Gastrocnemius medialis (tissue), 4 donors: ENCODE measurements around the gene PCYT2. TPM values are rescaled to one million over a fixed set of nuclear protein-coding genes. Genes with fewer than 3 reads are reported as not detected.

Source experiments
- ATAC-seq, 2 donors: fragments of 150-250 bp; one replicate each; pipeline ENCODE4 v1.9.1; 2016
- DNase-seq, 2 donors: peaks; one replicate each; pipeline ENCODE4 v3.0.0-alpha.2; 2019
- H3K27ac ChIP-seq, 4 donors: fragments of 200-600 bp; sonication (generic); 1 replicate in 1 of 4; 2 replicates in 3 of 4; pipeline ENCODE4 v1.5.1; 2016 to 2018; ENCODE audit warnings: mild to moderate bottlenecking in 2 of 4, moderate library complexity in 1 of 4
- H3K27me3 ChIP-seq, 3 donors: fragments of 200-600 bp; sonication (generic) in 2 of 3; 1 replicate in 1 of 3; 2 replicates in 2 of 3; pipeline versions ENCODE4 v1.5.1 to v1.6.0; 2016 to 2019; ENCODE audit warnings: mild to moderate bottlenecking in 1 of 3, moderate library complexity in 1 of 3
- H3K36me3 ChIP-seq, 2 donors: fragments of 200-600 bp; sonication (generic) in 1 of 2; one replicate each; pipeline ENCODE4 v1.5.1; 2017 to 2018
- H3K4me1 ChIP-seq, 2 donors: fragments of 200-600 bp; sonication (generic) in 1 of 2; one replicate each; pipeline ENCODE4 v1.5.1; 2016 to 2017; ENCODE audit warnings: mild to moderate bottlenecking in 2 of 2
- H3K4me3 ChIP-seq, 4 donors: fragments of 200-600 bp; sonication (generic) in 3 of 4; 1 replicate in 1 of 4; 2 replicates in 3 of 4; pipeline ENCODE4 v1.5.1; 2016 to 2019; ENCODE audit warnings: mild to moderate bottlenecking in 2 of 4
- H3K9me3 ChIP-seq, 3 donors: fragments of 200-600 bp; sonication (generic) in 2 of 3; 1 replicate in 1 of 3; 2 replicates in 2 of 3; pipeline ENCODE4 v1.5.1; 2016 to 2019
- CTCF ChIP-seq, 5 experiments: fragments of 450-650 bp in 3 of 5; fragments of 200-600 bp in 2 of 5; sonication (generic) in 2 of 5; IDR thresholded peaks in 4 of 5; conservative IDR thresholded peaks in 1 of 5; 1 replicate in 4 of 5; 2 replicates in 1 of 5; pipeline ENCODE4 v1.5.1; 2016 to 2019; ENCODE audit warnings: antibody characterized with exemption in 5 of 5, mild to moderate bottlenecking in 3 of 5, moderate library complexity in 3 of 5
- POLR2A ChIP-seq, 2 donors: fragments of 450-650 bp; IDR thresholded peaks; one replicate each; pipeline ENCODE4 v1.6.1; 2017; ENCODE audit warnings: antibody characterized with exemption in 2 of 2, mild to moderate bottlenecking in 2 of 2, moderate library complexity in 2 of 2
- in situ Hi-C, 4 donors: fragments of 200-750 bp; cut with MboI; loops; one replicate each; pipeline versions ENCODE4 v1.15.0 to v1.8.0; 2017; ENCODE audit warnings: low sequenced_read_pairs in 4 of 4
- intact Hi-C: fragments of 100-400 bp; cut with DNase I; formaldehyde crosslinking; loops from one replicate; pipeline ENCODE4 v1.15.1; 2023; ENCODE audit warnings: low total_unique reads
- total RNA-seq, 4 donors: library from RNA; depleted of rRNA; stranded (reverse); fragments of >200 nt; gene quantifications; one replicate each; pipeline versions ENCODE4 v1.1.0 to v1.2.3, GENCODE V29; 2016

PCYT2 gene
- total RNA-seq, 4 donors from 2014 or later = 22.6 to 44.8 (median 37.1) TPM

GRCh38 chr17:81958633-81959342, 47.6 kb upstream of the PCYT2 start:
- Histone ChIP-seq H3K27ac (peak overlapping the region in 2 of 4 donors; percentile 8 to 48), H3K9me3 (no peaks in the 10 kb centered on the region), H3K36me3 (no peaks in the 10 kb centered on the region), H3K27me3 (peaks cover 7 to 21% (median 19%) of the 10 kb centered on the region in 3 donors), H3K4me1 (peaks cover 12 to 23% of the 10 kb centered on the region in 2 donors), H3K4me3 (peak overlapping the region in 2 of 4 donors; percentile 46 to 51)
- TF ChIP-seq POLR2A (IDR thresholded peaks at IDR 0.05) (no peak), CTCF (IDR thresholded peaks at IDR 0.05 in 4 of 5, conservative IDR thresholded peaks at IDR 0.05 in 1 of 5) (no peak)
- DNase-seq (no peak), ATAC-seq (no peak)
- in situ Hi-C loops (no loop called here), intact Hi-C loops (loop anchor here (1.0 to 2.0 kb wide), 3 partner anchors 33 to 196 kb away; no protein-coding TSS in a partner anchor)

- no peak overlapping the region for H3K27ac ChIP-seq
- intact Hi-C loops (loop anchor here (2.0 kb wide), 1 partner anchor 197 kb away; no protein-coding TSS in a partner anchor), in situ Hi-C loops (no loop called here)
- peaks cover 12 to 19% of the 10 kb centered on the region in 2 donors for H3K4me1 ChIP-seq
- TF ChIP-seq CTCF (IDR thresholded peaks at IDR 0.05 in 4 of 5, conservative IDR thresholded peaks at IDR 0.05 in 1 of 5) = no peak
- no peak for DNase-seq
- H3K27me3 ChIP-seq = peaks cover 7 to 21% (median 19%) of the 10 kb centered on the region in 3 donors
- H3K4me3 ChIP-seq = no peak overlapping the region
- no peak for ATAC-seq
- H3K36me3 ChIP-seq = no peaks in the 10 kb centered on the region
- no peaks in the 10 kb centered on the region for H3K9me3 ChIP-seq
These were observed 46.7 kb upstream of the PCYT2 start for GRCh38 chr17:81957691-81958432.

GRCh38 chr17:81956607-81957589, 45.7 kb upstream of the PCYT2 start:
- H3K27me3 ChIP-seq = peaks cover 7 to 21% (median 15%) of the 10 kb centered on the region in 3 donors
- ATAC-seq = no peak

More at GRCh38 chr17:81956607-81957589, 45.7 kb upstream of the PCYT2 start:
- Histone ChIP-seq H3K36me3 (no peaks in the 10 kb centered on the region), H3K9me3 (no peaks in the 10 kb centered on the region), H3K4me3 (no peak overlapping the region), H3K27ac (no peak overlapping the region), H3K4me1 (peaks cover 4 to 10% of the 10 kb centered on the region in 2 donors)
- in situ Hi-C loops = no loop called here
- TF ChIP-seq POLR2A (IDR thresholded peaks at IDR 0.05) (no peak), CTCF (IDR thresholded peaks at IDR 0.05 in 4 of 5, conservative IDR thresholded peaks at IDR 0.05 in 1 of 5) (no peak)
- no peak for DNase-seq
- intact Hi-C loops = no loop called here
